ENCODE measurements around the gene TBC1D10A.

Gene TBC1D10A

GRCh38 chr22:30265131-30265720, 61.5 kb downstream of the TBC1D10A start:
- no peak for DNase-seq

GRCh38 chr22:30263883-30264282, 62.9 kb downstream of the TBC1D10A start:
- DNase-seq = no peak

- peak; percentile 76 for DNase-seq
These were observed 63.6 kb downstream of the TBC1D10A start for GRCh38 chr22:30262917-30263741.

- DNase-seq = no peak
These were observed 64.6 kb downstream of the TBC1D10A start for GRCh38 chr22:30262112-30262511.

- DNase-seq = no peak
These were observed 65.6 kb downstream of the TBC1D10A start for GRCh38 chr22:30261134-30261533.

GRCh38 chr22:30260682-30261081, 66.1 kb downstream of the TBC1D10A start:
- DNase-seq = no peak

- no peak for DNase-seq
These were observed 66.5 kb downstream of the TBC1D10A start for GRCh38 chr22:30260276-30260675.

- DNase-seq = no peak
These were observed 72.4 kb downstream of the TBC1D10A start for GRCh38 chr22:30254314-30254713.

- no peak for DNase-seq
These were observed 73.4 kb downstream of the TBC1D10A start for GRCh38 chr22:30253205-30253852.

- no peak for DNase-seq
These were observed 74.1 kb downstream of the TBC1D10A start for GRCh38 chr22:30252411-30253204.

GRCh38 chr22:30251711-30252110, 75.0 kb downstream of the TBC1D10A start:
- no peak for DNase-seq

GRCh38 chr22:30250661-30251267, 76.0 kb downstream of the TBC1D10A start:
- no peak for DNase-seq

GRCh38 chr22:30250039-30250565, 76.6 kb downstream of the TBC1D10A start:
- no peak for DNase-seq

- no peak for DNase-seq
These were observed 77.4 kb downstream of the TBC1D10A start for GRCh38 chr22:30249049-30250038.

- DNase-seq = no peak
These were observed 78.3 kb downstream of the TBC1D10A start for GRCh38 chr22:30248484-30248883.

- DNase-seq = no peak
These were observed 78.8 kb downstream of the TBC1D10A start for GRCh38 chr22:30247974-30248373.

- no peak for DNase-seq
These were observed 79.2 kb downstream of the TBC1D10A start for GRCh38 chr22:30247561-30247960.

GRCh38 chr22:30246814-30247376, 79.8 kb downstream of the TBC1D10A start:
- no peak for DNase-seq

GRCh38 chr22:30245985-30246813, 80.5 kb downstream of the TBC1D10A start, which contains the start of gene LIF:
Gene LIF, minus strand, starts transcription at chr22:30246759. Its CDS starts 64 bp downstream, at chr22:30246695.
- DNase-seq = peak; percentile 41

Data from effector CD4-positive, alpha-beta T cell (primary cell).